HFFc6 (cell line): Measurements from ENCODE around the gene LCP2. TPM values are rescaled to one million over a fixed set of nuclear protein-coding genes. Genes with fewer than 3 reads are reported as not detected.

Experiments
- DNase-seq: peaks from one replicate; pipeline ENCODE4 v3.0.0-alpha.2; 2018
- H3K27ac Mint-ChIP-seq: 2 replicates; pipeline ENCODE4 v1.8.0; 2020; ENCODE audit warnings: mild to moderate bottlenecking, mixed read lengths
- H3K27me3 Mint-ChIP-seq: 2 replicates; pipeline ENCODE4 v1.8.0; 2021; ENCODE audit warnings: mild to moderate bottlenecking, moderate library complexity, mixed read lengths; ENCODE audit not compliant: insufficient read depth
- H3K36me3 Mint-ChIP-seq: 2 replicates; pipeline ENCODE4 v1.8.0; 2021; ENCODE audit warnings: low read depth, mixed read lengths
- H3K4me1 Mint-ChIP-seq: 2 replicates; pipeline ENCODE4 v1.8.0; 2020; ENCODE audit warnings: low read depth, mixed read lengths
- H3K4me3 Mint-ChIP-seq: 2 replicates; pipeline ENCODE4 v1.8.0; 2020; ENCODE audit warnings: mild to moderate bottlenecking, moderate library complexity, mixed read lengths
- H3K9me3 Mint-ChIP-seq: 2 replicates; pipeline ENCODE4 v1.8.0; 2020; ENCODE audit warnings: mild to moderate bottlenecking, mixed read lengths
- CTCF ChIP-seq: fragments of 200-600 bp; sonication (generic); IDR thresholded peaks from 2 replicates; pipeline ENCODE4 v1.5.0; 2021; ENCODE audit warnings: antibody characterized with exemption, mild to moderate bottlenecking
- total RNA-seq, 6 experiments: library from RNA; stranded (reverse); fragmentation: NEBNext Ultra II Directional; extraction: Animal tissue kit (Norgen Biotek cat#: 25700); gene quantifications; 2 replicates in 1 of 6; 3 replicates in 5 of 6; pipeline ENCODE4 v1.2.3, GENCODE V29; 2021

Gene LCP2
- total RNA-seq, 6 experiments from 2014 or later: not detected

- Mint-ChIP-seq H3K4me1 (peaks cover 5% of the 10 kb centered on the region; the same call in 1 of the 2 replicates), H3K27ac (no peak overlapping the region), H3K4me3 (no peak overlapping the region), H3K27me3 (no peaks in the 10 kb centered on the region; the same call in 1 of the 2 replicates), H3K9me3 (no peaks in the 10 kb centered on the region), H3K36me3 (no peaks in the 10 kb centered on the region)
- no peak for DNase-seq
- TF ChIP-seq CTCF: no peak
These were observed 31.9 kb upstream of the LCP2 start for GRCh38 chr5:170329524-170329923.

GRCh38 chr5:170327829-170328228 lies 30.3 kb upstream of the LCP2 start:
- H3K36me3 Mint-ChIP-seq: no peaks in the 10 kb centered on the region
- no peaks in the 10 kb centered on the region for H3K9me3 Mint-ChIP-seq
- H3K4me1 Mint-ChIP-seq: peaks cover 5% of the 10 kb centered on the region; the same call in 1 of the 2 replicates
- no peaks in the 10 kb centered on the region for H3K27me3 Mint-ChIP-seq
- DNase-seq: no peak
- no peak for TF ChIP-seq CTCF
- H3K27ac Mint-ChIP-seq: no peak overlapping the region
- H3K4me3 Mint-ChIP-seq: no peak overlapping the region

- Mint-ChIP-seq H3K4me1 (peaks cover 5% of the 10 kb centered on the region; the same call in 1 of the 2 replicates), H3K9me3 (no peaks in the 10 kb centered on the region), H3K27ac (no peak overlapping the region), H3K36me3 (no peaks in the 10 kb centered on the region), H3K4me3 (no peak overlapping the region), H3K27me3 (no peaks in the 10 kb centered on the region)
- TF ChIP-seq CTCF: no peak
- no peak for DNase-seq
These were observed 29.6 kb upstream of the LCP2 start for GRCh38 chr5:170327168-170327567.

GRCh38 chr5:170319301-170319700 lies 21.7 kb upstream of the LCP2 start:
- no peak overlapping the region for H3K27ac Mint-ChIP-seq
- no peak overlapping the region for H3K4me3 Mint-ChIP-seq
- no peaks in the 10 kb centered on the region for H3K36me3 Mint-ChIP-seq
- H3K9me3 Mint-ChIP-seq: no peaks in the 10 kb centered on the region
- no peak for DNase-seq
- H3K27me3 Mint-ChIP-seq: peaks cover 1% of the 10 kb centered on the region; the same call in 1 of the 2 replicates
- no peaks in the 10 kb centered on the region for H3K4me1 Mint-ChIP-seq
- no peak for TF ChIP-seq CTCF

GRCh38 chr5:170317499-170317898 lies 19.9 kb upstream of the LCP2 start:
- DNase-seq: no peak
- TF ChIP-seq CTCF: no peak
- peaks cover 1% of the 10 kb centered on the region; the same call in 1 of the 2 replicates for H3K27me3 Mint-ChIP-seq
- no peak overlapping the region for H3K27ac Mint-ChIP-seq
- no peak overlapping the region for H3K4me3 Mint-ChIP-seq
- no peaks in the 10 kb centered on the region for H3K9me3 Mint-ChIP-seq
- no peaks in the 10 kb centered on the region for H3K36me3 Mint-ChIP-seq
- no peaks in the 10 kb centered on the region for H3K4me1 Mint-ChIP-seq

- DNase-seq: no peak
- Mint-ChIP-seq H3K27ac (no peak overlapping the region), H3K4me1 (no peaks in the 10 kb centered on the region), H3K27me3 (peaks cover 3% of the 10 kb centered on the region; the same call in 1 of the 2 replicates), H3K9me3 (no peaks in the 10 kb centered on the region), H3K4me3 (no peak overlapping the region), H3K36me3 (no peaks in the 10 kb centered on the region)
- no peak for TF ChIP-seq CTCF
These were observed 19.4 kb upstream of the LCP2 start for GRCh38 chr5:170316937-170317336.
